DMS79 (cell line): ENCODE data around the gene CAPN14.
A peak's percentile ranks its signal among the peaks of the same experiment; 100 is the strongest.
"Not testable (repeated sequence)": the region's sequence is repeated elsewhere in the genome, so short reads cannot be mapped to it uniquely, and the experiment has no call there.

Source experiments
- DNase-seq: peaks from one replicate; lab custom pipeline; 2025; lab: John Stamatoyannopoulos, UW

Gene CAPN14

DNA sequence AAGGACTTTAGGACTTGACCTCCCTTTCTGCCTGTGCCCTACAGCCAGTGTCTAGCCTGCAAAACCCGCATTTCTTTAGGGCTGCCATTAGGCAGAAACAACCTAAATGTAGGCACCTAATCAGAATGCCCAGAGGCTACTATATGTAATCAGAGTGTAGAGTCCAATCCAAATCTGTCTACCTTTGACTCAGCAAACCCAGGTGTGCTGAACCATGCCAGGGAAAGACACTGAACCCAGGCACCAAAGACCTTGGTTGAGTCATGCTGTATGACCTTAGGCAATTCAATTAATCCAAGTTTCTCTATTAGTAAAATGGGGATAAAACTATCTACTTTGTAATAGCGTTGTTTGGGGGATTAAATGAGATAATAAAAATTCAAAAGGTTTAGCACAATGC is 20.7 kb downstream of the CAPN14 start:
- DNase-seq: no peak

DNA sequence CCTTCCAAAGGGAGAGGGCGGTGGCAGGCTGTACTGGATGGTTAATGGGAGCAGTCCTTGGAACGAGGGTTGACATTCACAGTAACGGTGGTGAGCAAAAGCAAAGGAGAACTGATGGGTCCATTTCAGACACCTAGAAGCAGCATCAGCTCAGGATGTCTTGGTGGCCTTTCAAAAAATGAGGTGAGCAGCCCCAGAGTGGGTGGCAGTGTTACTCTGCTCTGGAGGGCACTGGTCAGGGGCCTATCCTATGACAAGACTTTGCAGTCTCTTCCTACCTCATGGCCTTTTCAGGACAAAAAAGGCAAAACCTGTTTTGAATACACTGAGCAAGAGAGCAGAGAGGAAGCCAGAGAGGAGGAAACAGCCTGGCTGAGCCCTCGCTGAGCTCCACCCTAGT is 23.5 kb downstream of the CAPN14 start:
- no peak for DNase-seq

DNA sequence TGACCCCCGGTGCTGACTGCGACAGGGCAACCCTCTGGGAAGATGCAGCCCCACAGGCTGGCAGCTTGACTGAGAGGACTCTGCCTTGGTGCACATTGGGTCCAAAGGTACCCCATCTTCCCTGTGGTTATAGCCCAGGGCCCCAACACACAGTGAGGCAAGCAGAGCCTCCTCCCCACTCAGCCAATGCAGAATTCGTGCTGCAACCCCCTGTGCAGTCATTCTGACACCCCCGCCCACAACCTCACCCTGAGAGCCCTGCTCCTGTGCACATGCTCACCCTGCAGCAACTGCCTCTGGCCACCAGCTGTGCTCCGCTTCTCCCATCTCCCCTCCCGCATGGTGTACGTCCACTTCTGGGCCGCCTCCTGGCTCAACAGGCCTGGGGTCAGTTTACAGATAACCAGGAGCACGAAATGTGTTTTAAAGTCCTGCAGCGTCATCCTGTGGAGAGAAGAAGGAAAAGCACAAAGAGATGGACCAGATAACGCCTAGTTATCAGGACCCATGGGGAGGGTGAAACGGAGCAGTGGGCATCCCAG is 24.4 kb downstream of the CAPN14 start:
- DNase-seq: no peak

DNA sequence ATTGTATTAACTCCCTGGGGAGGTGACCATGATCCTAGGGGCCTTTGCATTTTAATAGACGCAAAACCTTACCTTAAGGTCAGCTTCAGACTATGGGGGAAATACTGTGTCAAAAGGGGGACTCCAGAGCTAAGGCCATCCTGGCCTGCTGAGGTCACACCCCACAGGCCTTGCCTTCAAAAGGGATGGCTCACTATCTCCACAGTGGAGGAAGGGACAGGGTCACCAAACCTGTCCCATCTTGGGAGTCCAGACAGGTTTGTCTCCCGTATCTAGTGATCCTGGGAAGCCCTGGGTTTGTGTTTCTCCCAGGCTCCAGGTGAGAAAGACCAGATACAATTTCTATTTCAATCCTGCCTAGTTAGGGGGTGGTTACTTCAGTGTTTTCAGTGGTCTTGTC is 24.9 kb downstream of the CAPN14 start:
- no peak for DNase-seq

- DNase-seq: no peak
These were observed 25.4 kb downstream of the CAPN14 start for GRCh38 chr2:31191931-31192330.

DNA sequence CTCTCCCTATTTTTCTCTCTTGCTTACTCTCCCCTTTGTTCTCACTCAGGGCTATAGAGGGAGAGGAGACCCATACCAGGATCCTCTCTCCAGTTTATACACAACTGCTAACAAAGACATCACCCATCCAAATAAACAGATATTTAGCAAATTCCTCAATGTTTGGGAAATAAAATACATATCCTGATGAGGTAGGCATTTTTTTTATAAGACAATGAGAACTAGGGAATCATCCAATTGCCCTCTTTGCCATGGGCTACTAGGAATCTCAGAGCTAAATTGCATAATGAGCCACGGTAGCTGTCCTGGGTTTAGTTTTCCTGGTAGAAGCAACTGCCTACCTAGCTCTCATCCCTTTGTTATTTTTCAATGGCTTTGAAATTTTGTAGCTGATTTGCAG is 27.1 kb downstream of the CAPN14 start:
- no peak for DNase-seq

GRCh38 chr2:31189141-31189540 is 28.2 kb downstream of the CAPN14 start:
- no peak for DNase-seq

DNA sequence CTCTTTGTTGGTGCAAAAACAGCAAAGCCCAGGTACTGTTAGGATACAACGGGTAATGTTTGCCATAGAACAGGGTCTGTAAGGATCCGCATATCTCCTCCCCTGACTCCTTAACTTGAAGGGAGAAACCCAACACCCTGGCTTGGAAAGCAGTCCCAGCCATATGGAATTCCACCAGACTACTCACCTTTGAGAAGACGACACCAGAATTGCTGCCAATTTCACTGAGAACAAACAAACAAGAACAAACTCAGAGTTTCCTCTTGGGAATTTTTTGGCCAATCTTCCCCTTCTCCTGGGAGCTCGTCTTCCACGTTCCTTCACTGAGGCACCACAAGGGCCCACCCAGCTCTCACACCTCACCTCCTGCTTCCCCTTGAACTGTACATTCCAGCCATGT is 29.2 kb downstream of the CAPN14 start:
- DNase-seq: no peak

DNA sequence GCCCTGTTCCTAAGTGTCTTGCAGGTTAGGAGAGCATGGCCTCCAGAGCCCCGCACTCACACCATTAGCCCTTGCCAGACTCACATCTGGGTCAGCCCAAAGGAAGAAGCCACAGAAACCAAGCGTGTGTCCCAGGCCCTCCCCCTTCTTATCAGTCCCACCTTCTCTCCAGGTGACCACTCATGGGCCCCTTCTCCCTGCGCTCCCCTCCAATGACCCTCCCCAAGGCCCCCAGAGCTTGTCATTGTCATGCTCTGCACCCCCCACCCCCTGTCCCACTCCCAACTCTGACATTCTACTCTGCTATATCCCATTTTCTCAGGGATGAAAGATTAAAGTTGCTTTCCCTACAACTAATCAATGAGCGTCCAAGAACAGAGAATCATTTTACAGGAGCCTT is 30.1 kb downstream of the CAPN14 start:
- no peak for DNase-seq

DNA sequence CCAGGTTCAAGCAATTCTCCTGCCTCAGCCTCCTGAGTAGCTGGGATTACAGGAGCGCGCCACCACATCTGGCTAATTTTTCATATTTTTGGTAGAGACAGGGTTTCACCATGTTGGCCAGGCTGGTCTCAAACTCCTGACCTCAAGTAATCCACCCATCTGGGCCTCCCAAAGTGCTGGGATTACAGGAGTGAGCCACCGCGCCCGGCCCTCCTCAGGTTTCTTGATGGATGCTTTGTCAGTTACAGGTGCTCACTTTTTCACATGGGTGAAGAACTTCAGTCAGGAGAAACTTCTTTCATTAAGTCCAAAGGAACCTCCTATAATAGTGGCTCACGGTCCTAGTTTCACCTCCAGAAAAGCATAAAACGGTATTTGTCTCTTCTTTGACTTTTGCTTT is 33.3 kb downstream of the CAPN14 start:
- not testable (repeated sequence) for DNase-seq

GRCh38 chr2:31176742-31177141 is 40.6 kb downstream of the CAPN14 start:
- no peak for DNase-seq

DNA sequence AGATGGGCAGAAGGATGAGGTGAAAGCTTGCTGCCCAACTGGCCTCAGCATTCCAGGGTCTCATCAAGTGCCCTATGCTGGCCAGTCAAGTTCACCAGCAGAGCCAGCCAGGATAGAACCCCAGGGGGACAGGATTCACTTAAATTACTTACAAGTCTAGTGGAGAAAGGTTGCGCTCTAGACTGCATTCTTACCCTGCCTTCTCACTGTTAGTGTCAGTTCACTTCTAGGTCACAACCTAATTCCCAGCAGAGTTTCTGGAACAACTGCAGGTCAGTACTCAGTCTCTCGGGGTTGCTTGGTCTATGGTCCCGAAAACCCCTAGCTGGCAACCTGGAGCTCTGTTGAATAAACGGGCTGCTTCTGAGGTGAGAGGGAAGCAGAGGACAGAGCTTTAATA is 46.2 kb downstream of the CAPN14 start:
- DNase-seq: no peak

DNA sequence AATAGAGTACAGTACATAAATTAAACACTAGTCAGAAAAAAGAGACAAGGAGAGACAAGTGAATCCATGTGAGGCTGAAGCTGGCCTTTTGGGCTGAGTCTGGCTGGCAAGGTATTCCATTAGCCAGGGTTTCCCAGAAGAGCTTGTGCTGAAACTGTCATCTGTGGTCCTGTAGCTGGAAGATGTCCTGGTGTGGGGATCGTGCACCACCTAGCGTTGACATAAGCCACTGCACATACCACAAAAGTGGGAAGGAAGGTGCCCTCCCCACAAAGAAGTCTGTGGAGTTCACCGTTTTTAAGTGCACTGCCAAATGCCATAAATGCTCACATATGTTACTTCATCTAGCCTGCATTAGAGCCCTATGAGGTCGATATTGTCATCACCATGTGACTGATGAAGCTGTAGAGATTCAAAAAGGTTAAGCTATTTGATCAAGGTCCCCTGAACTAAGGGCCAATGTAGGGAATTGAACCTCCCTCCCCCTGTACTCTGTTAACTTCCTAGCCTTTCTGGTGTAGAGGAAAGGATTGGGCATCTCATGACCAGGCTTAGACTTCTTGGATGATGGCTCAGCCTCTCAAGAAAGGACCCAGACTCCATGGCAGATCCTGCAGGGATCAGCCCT is 47.1 kb downstream of the CAPN14 start:
- DNase-seq: peak; percentile 6

- DNase-seq: no peak
These were observed 49.0 kb downstream of the CAPN14 start for GRCh38 chr2:31168291-31168690.

DNA sequence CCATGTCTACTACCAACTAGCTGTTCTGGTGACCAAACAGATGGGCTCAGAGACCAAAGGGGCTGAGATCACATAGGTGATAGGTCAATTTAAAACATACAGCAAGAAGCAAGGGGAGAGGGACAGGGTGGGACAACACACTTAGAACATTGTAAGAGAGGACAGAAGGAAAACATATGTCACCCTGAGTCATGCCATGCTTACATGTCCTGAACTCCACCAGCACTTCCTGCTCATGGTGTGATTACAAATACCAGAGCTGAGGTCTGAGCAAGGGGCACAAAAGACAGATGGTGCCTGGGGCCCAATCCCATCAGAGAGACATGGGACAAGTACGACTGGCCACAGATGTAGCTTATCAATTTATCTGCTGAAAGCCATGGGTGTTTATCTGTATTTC is 50.4 kb downstream of the CAPN14 start:
- no peak for DNase-seq

GRCh38 chr2:31163011-31163539 is 54.2 kb downstream of the CAPN14 start:
- DNase-seq: no peak

- DNase-seq: no peak
These were observed 55.7 kb downstream of the CAPN14 start for GRCh38 chr2:31161637-31162036.

DNA sequence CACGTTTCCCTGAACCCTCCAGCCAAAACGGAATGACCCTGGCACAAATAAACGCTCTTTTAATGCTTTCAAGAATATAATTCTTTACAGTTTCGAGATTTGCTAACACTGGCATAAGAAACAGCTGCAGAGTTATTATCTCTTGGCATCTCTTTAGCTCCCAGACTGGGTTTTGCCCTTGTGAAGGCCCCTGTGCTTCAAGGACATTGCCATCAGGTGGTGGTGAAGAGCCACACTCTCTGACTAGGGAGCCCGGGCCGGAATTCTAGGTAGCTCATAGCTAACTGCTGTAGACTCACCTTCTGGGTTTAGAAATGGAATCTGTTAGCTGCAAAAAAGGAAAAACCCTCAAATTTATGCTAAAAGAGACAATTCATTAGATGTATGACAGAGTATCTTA is 65.8 kb downstream of the CAPN14 start:
- no peak for DNase-seq

DNA sequence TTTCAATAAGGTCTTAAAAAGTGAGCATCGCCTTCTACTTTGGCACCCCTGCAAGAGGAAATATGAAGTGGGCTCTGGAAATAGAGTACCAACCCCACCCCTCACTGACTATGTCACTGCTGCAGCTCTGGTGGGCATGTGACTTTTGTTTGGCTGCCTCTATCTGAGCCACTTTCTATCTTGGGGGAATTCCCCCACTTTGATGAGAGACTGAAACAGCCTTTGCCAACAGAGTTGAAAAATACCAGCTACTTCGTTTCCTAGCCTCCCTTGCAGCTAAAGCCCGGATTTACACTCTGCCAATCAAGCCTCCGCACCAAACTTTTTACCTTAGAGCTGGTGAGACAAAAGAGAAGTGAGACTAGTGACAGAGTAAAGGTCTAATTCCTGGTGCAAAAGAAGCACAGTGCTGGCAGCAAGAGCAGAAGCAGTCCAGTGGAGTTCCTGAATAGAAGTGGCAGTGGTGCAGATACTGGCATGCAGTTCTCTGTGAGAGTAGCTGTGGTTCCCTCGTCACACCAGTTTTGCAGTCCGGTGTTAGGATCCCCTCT is 67.1 kb downstream of the CAPN14 start:
- no peak for DNase-seq

GRCh38 chr2:31148514-31148913 is 68.8 kb downstream of the CAPN14 start:
- no peak for DNase-seq

DNA sequence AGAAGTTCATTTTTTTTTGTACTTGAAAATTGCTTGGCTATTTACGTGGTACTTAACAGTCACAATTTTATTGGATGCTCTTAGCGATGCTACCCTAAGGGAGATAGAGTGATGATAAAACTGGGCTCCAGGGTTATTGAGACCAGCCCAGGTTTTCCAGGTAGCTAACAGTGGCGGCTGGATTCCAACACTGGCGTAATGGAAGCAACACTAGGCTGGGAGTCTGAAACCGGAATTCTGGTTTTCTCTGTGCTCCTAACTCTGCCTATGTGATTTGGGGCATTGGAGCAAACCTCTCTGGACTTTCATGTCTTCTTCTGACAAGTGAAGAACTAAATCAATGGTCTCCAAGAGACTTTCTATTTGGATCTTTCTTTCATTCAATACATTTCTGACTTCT is 69.7 kb downstream of the CAPN14 start:
- no peak for DNase-seq

GRCh38 chr2:31142110-31142509 is 75.2 kb downstream of the CAPN14 start:
- DNase-seq: no peak

DNA sequence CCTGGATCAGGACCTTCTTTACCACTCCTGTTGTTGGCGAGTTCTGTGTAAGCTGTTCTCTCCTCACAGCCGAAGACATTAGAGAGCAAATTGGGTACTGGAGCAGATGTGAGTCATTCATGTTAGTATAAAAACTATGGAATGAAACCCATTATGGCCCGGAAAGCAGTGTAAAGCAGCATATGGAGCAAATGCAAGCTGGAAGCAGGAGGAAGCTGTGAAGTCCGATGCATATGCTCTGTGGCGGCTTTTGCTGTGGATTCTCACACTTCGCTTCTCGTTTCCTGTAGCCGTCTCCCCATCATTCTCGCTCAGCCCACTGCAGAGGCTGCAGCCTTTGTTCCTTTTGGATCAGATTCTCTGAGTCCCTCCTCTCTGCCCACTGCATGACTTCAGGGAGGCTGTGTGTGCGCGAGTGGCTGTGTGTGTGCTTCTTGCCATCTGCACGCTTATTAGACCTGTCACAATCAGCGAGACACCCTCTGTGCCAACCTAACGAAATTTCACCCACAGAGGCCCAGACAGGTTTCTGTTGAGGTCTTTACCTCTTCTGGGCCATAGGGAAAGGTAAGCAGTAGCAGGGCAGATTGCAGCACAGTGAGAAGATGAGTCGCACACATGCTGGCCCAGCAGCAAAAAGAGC is 75.8 kb downstream of the CAPN14 start:
- DNase-seq: no peak
